H1 (cell line): ENCODE results near the gene PSKH1. TPM values are rescaled to one million over a fixed set of nuclear protein-coding genes. Genes with fewer than 3 reads are reported as not detected.

ENCODE experiments used
- ASH2L ChIP-seq: fragments of 200-600, 300-600 bp; sonication (generic); IDR thresholded peaks from one replicate; pipeline ENCODE4 v1.7.1; 2017; ENCODE audit warnings: low read length
- CBX5 ChIP-seq: fragments of 300-800, 300-1000 bp; sonication (generic); IDR thresholded peaks from 2 replicates; pipeline ENCODE4 v1.7.1; 2016; ENCODE audit warnings: antibody characterized with exemption, low read length, low read depth
- JUN ChIP-seq: IDR thresholded peaks from 2 replicates; pipeline ENCODE4 v1.6.1; 2011; ENCODE audit warnings: low read depth, mild to moderate bottlenecking, improper control_type of control experiment, low read length
- RBBP5 ChIP-seq: IDR thresholded peaks from 2 replicates; pipeline ENCODE4 v1.7.1; 2012; ENCODE audit warnings: low read depth, mild to moderate bottlenecking, inconsistent platforms, low read length, moderate library complexity, borderline replicate concordance
- TAF1 ChIP-seq: IDR thresholded peaks from 2 replicates; pipeline ENCODE4 v1.6.1; 2011; ENCODE audit warnings: mild to moderate bottlenecking, low read depth, low read length
- polyA plus RNA-seq, 7 experiments: library from polyadenylated mRNA; depleted of rRNA in 3 of 7; stranded (reverse) in 5 of 7; unstranded in 2 of 7; fragments of >200 nt in 5 of 7; fragments of 200-250 nt in 2 of 7; gene quantifications; 1 replicate in 5 of 7; 2 replicates in 1 of 7; 4 replicates in 1 of 7; pipeline versions ENCODE4 v1.2.1 to v1.2.3, GENCODE V29; 2011 to 2013; ENCODE audit warnings: missing spikeins in 2 of 7, mixed read lengths in 2 of 7
- total RNA-seq: library from RNA; stranded (reverse); fragmentation: NEBNext Ultra II Directional; extraction: Animal tissue kit (Norgen Biotek cat#: 25700); gene quantifications from 2 replicates; pipeline ENCODE4 v1.2.1, GENCODE V29; 2021

The PSKH1 gene
- total and polyA plus RNA-seq, 2 of the 8 experiments (the other 6 are each of a cell fraction or from before 2014, with no cell fraction given) = 24.8 to 51.0 TPM

GRCh38 chr16:67853670-67854069 lies 39.4 kb upstream of the PSKH1 start (continued):
- TF ChIP-seq JUN (no peak), TAF1 (no peak), ASH2L (no peak), RBBP5 (no peak), CBX5 (no peak)
